Activated gamma-delta T cell treated with Interleukin-2 at 50 U/mL for 16 hours (primary cell): ENCODE results near the gene SPON2.

Source experiments
- DNase-seq: peaks from one replicate; pipeline ENCODE4 v3.0.0-alpha.2; 2020

SPON2 gene

DNA sequence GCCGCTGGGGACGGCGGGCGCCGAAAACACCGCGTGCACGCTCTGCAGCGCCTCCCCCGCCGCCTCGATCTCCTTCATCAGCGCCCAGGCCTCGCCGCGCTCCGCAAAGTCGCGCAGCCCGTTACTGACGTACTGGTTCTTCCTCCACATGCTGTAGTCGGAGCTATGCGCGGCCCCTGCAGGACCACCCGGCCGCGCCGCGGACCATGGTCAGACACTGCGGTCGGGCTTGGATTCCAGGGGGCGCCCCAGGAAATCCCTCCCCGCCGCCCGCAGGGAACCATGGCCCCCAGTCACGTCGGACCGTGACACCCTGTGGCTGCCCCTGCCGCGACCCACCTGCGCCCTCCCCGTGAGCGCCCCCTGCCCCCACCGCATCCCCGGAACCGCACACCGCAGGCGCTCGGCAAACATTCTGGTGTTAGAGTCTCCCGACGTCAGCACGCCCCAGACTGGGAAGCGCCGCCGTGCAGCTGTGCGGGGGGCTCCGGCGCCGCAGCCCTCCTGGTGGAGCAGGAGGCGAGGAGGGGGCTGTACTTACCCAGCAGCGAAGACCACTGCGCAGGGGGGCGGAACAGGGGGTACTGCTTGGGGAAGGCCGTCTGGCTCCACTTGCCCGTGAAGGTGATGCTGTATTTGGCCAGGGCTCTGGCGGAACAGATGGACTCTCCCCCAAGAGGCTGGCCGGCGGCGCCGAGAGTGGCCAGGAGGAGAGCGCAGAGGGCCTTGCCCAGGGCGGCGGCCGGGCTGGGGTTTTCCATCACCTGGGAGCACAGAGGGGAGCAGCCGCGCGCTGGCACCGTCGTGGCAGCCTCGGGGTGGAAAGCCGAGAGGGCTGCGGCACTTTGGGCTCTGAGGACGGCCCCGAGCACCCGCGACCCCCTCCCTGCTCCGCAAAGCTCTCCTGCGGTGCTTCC is 814 bp downstream of the SPON2 start:
- peak; percentile 50 for DNase-seq

DNA sequence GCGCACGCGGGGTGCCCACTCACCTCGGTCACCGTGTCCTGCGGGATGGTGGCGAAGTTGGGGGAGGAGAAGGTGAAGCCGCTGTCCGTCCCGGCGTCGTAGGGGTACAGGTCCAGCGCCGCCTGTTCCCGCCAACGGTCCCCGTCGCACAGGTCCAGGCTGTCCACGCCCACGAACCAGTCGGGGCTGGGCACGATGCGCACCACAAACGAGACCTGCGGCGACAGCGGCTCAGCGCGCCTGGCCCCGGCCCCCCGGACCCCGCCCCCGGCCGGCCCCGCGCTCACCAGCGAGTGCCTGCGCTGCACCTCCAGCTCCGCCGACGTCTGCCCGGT is 1.4 kb downstream of the SPON2 start:
- DNase-seq: no peak

DNA sequence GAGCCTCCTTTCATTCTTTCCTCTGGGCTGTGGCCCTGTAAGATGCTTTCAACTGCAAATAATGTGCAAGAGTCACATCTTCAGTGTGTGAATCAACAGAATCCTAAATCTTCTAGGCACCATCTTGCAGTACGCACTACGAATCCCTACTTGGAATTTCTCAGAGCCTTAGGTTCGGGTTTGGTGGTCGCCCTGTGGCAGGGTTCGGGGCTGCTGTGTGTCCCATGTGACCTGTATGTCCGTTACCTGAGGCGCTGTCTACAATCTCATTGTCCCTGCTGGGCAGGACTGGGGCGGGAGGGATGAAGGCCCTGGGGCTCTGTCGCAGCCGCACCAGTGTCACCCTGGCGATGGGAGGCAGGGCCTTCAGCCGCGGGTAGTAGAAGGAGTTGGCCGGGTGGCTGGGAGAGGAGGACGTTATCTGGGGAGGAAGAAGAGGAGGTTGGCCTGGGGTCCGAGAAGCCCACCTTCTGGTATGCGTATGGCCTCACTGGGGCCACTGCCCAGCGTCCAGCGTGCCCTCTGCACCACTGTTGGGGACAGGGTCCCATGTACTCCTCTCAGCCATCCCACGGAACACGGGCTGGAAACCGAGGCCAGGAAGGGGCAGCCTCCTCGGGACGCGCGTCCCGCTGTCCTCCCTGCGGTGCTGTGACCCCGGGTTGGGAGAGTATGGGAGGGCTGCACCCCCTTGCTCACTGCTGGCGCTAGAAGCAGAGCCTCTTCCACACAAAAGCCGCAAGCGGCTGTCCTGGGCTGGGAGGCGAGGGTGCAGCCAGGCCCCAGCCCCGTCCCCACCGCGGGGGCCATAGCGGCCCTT is 2.0 kb downstream of the SPON2 start:
- DNase-seq: no peak

DNA sequence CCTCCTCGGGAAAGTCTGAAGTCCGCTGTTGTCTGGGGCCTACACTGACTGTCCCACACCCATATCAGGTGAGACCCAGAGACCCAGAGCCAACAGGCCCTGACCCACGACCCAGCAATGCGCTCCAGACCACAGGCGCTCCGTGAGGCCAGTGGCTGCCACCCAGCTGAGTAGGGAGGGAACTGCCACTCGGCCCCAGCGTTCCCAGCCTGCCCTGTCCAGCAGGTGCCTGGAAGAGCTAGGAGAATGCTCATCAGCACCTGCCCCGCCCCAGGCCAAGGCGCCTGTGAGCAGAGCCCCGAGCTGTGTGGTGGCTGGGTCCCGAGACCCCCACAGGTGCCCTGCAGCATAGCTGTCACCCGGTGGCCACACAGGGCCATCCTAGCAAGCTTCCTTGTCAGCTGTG is 2.7 kb downstream of the SPON2 start:
- no peak for DNase-seq

DNA sequence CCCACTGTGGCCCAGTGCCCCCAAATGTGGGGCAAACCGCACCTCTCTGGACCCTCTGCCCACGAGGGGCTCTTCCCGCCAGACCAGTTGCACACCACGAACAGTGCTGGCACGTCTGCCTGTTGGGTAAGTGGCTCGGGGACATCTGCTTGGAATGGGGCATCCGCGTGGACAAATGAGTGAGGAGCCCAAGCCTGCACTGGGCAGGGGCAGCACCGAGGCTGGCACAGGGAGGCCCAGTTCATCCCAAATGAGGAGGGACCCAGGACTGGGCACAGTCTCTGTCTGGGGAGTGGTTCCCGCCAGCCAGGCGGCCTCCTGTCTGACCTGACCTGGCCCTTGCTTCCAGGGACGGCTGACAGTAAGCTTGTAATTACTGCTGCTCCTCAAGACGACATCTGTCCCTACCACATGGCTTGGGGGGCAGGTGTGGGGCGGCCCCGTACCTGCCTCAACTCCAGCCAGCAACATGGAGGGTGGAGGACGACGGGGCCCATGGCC is 3.2 kb downstream of the SPON2 start:
- no peak for DNase-seq

DNA sequence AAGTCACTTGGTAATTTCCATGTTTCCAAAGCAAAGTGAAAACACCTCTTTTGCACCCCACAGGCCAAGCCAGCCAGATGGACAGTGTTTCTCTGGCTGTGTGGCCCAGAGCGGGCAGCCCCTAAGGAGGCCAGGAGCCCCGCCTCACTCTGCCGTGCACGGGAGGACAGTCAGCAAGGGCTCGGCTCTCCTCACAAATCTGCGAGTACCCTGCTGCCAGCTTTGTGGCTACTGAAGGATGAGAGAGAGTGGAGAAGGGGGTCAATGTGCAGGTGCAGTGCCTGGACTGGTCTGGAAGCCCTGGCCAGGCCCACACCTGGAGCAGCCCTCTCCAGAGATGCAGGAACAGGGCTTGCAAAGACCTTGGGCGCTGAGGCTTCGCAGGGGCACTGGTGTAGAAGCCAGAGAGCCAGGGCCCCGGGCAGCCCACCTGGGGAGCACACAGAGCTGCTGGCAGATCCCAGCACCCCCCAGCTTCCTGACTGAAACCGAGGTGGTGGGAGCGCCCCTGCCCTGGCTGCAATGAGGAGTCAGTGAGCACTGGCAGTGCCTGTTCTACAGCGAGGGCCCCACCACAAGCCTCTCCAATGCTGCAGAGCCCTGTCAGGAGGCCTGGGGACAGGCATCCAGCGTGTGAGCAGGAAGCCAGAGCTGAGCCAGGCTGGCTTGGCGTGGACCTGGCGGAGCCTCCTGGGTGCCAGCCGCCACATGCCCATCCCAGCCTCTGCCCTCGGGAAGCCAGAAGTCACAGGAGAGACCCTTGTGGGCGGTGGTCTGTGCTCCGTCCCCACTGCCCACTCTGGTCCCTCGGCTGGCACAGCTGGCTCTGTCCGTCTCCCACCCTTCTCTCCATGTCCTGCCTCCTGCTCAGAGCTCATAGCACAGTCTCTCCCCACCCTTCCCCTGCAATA is 3.9 kb downstream of the SPON2 start:
- no peak for DNase-seq

DNA sequence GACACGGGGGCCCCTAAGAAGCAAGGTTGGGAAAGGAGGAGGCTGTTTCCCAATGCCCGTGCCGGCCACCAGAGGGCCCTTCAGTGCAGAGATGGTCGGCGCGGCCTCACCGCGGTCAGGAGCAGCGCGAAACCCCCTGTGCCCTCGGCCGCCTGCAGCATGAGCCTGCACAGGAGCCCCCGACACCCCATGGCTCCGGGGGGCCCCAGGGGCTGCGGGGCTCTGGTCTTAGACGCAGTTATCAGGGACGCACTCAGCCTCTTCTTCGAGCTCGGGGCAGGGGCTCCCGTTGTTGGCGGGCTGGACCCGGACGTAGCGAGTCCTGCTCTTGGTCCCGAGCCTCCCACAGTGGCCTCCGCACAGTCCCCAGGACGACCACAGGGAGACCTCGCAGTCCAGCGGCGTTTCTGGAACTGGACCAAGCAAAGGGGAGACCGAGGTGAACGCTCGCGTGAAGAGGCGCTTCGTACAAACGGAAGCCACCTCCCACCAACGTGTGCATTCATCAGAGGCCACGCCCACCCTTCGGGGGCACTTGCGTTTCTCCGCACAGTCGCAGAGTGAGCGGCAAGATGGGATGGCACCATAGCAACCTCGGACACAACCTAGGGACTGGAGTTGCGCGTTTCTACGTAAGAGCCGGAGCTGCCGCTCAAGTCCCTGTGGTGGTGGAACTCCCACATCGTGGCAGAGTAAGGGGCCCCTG is 5.0 kb downstream of the SPON2 start:
- peak; percentile 85 for DNase-seq

DNA sequence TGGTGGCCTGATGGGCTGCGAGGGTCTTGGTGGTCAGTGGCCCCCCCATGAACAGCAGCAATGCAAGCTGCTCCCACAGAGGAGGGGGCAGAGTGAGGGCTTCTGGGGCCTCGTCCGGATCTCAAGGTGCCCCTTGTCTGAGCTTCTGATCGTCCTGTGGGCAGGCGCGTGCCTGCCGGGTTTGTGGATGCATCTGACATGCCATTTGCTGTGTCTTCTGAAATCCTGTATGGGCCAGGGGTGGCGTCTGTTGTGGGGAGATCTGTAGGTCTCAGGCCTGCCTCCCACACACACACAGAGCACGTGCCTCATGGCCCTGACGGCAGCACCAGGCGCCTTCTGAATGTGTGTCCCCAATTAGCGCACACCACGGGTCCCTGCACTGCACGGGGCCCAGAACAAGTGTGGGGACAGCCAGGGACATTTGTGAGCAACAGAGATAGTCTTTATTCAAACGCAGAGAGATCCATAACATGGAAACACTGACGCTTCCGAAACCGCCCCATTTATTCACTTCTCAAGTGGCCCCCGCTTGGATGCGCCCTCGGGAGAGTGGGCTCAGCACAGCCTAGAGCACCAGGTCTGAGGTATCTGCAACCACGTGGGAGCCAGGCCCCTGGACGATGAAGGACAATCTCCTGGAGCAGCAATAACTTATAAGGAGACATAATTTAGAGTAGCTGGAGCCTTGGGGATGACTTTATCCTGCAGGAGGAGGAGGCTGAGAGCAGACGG is 5.7 kb downstream of the SPON2 start:
- DNase-seq: no peak

DNA sequence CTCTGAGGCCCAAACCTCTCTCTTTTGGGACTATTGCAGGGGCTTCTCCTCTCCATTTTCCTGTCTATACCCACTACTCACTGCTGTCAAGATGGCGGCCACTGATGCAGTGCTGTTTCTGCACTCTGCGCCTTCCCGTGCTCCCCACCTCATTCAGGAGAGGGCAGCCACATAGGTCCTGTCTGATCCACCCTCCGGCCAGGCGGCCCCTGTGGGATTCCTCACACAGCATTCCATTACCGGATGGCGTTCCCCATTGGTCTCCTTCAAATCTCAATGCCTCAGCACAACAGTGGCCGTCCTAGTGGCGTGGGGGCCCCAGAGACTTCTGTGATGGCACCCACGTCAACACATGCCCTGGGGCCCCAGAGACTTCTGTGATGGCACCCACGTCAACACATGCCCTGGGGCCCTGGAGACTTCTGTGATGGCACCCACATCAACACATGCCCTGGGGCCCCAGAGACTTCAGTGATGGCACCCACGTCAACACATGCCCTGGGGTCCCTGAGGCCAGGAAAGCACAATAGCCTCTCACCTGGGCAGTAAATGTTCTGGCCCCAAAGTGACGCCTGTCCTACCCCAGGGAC is 7.3 kb downstream of the SPON2 start:
- no peak for DNase-seq

DNA sequence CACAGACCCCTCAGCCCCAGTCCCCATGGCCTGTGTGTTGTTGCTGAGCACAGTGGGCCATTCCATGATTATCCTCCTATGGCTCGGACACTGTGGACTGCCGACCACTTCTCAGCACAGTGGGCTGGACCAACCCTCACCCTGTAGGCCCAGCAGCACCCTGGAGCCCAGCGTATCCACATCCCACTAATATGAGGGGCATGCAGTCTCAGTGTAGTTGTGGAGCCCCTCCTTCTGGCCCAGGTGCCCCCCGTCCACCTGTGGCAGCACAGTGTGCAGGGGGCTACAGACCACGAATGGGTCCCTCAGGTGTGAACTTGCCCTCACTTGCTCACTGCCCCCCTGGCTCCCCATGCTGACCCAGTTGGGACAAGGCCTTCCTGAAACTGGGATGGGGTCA is 7.9 kb downstream of the SPON2 start:
- DNase-seq: no peak

DNA sequence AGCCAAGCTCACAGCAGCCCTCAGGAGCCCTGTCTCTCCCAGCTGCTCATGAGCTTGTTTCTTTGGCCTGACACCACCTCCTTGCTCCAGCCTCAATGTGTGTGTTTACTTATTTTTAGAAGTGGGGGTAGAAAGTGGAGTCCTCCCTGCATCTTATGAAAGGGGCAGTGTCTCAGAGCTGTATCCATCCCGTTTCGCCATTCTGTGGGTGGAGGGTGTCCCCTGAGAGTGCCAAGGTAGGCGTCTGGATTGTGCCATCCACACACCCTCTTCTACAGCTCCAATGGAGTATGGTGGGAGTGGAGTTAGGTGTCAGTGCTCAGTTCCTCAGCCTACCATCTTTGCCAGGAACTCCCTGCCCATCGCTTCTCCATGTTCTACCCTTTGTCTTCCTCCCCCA is 8.3 kb downstream of the SPON2 start:
- no peak for DNase-seq

DNA sequence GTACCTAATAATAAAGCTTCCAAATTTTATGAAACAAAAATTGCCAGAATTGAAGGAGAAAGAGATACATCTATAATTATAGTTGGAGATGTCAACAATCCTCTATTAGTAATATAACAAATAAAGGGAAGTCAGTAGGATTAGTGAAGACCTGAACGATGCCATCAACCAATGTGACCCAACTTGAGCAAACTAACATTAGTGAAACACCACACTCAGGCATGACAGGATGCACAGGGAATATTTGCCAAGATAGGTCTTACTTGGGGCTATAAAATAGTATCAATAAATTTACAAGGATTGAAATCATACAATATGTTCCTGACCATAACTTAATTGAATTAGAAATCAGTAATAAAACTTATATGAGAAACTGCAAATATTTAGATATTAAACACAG is 12.0 kb downstream of the SPON2 start:
- DNase-seq: no peak

DNA sequence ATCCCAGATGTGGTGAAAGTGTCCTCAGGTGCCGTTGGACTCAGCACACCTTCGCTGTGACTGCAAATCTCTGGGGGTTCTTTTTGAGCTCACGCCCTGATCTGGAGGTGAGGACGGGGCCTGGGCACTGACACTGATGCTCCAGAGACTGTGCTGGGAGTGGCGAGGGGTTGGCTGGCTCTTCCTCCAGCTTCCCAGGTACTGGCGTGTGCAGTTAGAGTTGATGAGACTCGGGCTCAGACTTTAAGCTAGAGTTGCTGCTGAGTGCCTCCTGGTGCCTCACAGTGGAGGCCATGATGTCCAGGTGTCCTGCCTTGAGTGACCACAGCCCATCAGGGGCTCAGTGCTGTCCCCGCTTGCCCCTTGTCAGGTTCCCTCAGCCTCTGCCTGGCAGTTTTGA is 16.3 kb downstream of the SPON2 start:
- no peak for DNase-seq

DNA sequence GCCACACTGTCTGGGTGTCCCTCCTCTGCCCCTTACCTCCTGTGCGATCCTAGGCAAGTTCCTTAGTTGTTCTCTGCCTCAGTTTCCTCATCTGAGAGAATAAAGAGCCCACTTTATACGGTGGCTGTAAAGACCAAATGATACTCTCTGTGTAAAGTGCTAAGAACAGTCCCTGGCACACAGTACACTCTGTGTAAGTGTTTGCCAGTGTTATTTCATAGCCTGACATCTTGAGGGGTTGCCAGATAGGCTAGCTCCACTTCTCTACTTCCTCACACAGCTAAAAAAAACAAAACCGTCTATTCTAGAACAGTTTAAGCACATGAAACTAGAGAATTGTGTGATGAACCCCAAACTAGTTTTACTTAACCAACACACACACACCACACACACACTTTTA is 17.1 kb downstream of the SPON2 start:
- no peak for DNase-seq

DNA sequence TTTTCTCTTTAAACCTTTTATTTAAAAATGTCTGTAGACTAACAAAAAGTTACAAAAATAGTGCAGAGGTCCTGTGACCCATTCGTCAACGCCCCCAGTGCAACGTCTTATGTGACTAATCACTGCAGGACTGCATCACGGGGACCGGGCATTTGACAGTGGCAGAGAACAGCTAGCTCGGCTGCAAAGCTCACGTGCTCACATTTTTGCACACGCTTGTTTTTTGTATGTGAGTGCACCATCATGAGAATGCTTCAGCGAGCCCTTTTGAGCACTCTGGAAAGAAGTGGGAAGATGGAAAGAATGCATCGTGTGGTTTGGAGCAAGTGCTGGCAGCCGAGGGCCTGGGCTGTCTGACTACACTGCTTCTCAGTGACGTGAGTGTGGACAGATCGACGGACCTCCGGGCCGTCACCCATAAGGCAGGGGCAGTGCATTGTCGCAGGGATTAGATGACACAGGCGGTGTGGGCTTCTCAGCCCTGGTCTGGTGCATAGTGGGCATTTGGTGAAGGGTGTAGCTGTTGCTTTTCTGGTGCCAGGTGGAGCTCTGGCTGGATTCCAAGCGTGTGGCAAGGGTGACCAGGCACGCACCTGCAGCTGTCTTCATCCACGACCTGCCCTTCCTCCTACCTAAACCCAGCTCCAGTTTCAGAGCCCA is 17.7 kb downstream of the SPON2 start:
- no peak for DNase-seq

DNA sequence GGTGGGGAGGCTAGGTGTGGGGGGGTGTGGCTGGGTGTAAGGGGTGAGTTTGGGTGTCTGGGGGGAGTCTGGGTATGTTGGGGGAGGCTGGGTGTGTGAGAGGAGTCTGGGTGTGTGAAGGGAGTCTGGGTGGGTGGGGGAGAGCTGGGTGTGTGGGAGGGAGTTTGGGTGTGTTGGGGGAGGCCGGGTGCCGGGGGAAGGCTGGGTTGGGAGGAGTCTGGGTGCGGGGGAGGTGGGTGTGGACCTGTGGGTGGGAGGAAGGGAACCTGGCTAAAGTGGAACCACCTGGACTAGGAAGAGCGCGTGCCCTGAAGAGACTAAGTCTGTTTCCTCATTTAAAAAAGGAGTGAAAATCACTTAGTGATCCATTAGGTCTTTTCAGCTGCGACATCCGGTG is 18.3 kb downstream of the SPON2 start:
- no peak for DNase-seq

DNA sequence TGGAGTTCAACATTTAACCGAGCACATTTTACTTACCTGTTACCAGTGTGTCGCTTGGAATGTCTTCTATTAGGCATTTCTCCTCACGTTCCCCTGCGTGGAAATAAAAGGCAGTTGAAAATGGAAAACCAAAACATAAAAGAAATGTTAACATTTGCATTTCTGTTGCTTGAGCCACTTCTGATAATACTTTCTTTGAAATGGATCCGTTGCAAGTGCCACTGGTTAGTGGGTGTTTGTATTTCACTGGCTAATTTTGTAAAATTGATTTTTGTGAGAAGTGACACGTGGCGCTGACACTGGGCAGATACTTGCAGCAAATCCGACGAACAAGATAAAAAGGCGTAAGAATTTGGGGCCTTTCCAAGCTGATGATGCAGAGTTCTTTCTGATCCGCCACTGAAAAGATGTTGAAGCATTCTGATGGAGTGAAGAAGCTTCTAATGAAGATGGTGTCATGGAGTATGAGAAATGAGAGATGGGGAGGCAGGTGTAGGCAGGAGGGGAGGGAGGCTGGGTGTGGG is 18.8 kb downstream of the SPON2 start:
- DNase-seq: no peak

DNA sequence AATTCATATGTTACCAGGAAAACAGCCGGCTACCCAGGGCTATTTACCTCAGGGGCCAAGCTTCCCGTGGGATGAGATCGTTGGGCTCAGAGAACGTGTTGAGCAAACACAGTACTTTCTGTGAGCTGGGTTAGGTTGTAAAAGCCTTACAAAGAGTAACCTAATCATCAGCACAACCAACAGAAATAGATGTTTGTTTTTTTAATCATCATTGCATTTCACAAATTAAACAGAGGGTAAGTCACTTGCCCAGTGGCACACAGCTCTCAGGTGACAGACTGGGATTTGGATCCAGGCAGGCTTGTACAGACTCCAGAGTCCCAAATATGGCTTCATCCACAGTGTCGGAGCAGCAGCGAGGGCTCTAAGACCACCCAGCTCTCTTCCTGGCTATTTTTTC is 20.1 kb downstream of the SPON2 start:
- DNase-seq: no peak

DNA sequence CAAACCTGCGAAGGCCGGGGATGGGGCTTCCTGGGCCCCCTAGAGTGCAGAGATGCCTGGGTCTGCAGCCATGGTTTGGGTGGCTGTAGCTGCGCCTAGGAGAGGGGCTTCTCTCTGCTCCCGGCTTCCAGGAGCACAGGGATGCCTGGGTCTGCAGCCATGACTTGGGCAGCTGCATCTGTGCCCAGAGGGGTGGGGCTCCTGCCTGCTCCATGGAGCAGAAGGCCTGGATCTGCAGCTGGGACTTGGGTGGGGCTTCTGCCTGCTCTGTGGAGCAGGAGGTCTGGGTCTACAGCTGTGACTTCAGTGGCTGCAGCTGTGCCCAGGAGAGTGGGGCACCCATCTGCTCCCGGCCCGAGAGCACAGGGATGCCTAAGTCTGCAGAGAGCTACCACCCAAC is 20.8 kb downstream of the SPON2 start:
- DNase-seq: no peak

DNA sequence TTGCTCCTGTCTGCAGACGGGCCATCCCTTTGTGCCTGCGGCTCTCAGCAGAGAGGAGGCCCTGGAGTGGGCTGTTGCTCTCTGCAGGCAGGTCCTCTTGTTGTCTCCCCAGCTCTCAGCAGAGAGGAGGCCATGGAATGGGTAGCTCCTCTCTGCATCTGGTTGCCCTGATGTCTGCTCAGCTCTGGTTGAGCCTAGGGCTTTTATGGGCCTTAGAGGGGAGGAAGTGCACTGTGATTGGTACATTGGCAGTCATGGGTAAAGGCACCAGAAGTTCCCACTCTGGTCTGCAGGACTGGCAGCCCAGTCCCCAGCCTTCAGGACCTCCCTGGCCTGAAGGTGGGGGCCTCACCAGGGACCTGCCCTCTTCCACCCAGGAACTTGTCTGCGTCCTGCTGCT is 21.5 kb downstream of the SPON2 start:
- DNase-seq: no peak
